IMR-90 (cell line): ENCODE measurements around the gene EVL. TPM values are rescaled to one million over a fixed set of nuclear protein-coding genes. Genes with fewer than 3 reads are reported as not detected.

Experiments used
- ATAC-seq: fragments of 200-7000 bp; cut with Tn5 transposase; 2 replicates; pipeline ENCODE4 v1.9.1; 2020; ENCODE audit warnings: low read depth, mild to moderate bottlenecking, moderate library complexity
- BruUV-seq: library from RNA; stranded (reverse); fragments of 400-500 nt; replicated peaks from 2 replicates; lab custom pipeline; 2021; lab: Mats Ljungman, UMichigan
- CTCF ChIA-PET: fragments of 300-600 bp; formaldehyde crosslinking; extraction: SDS; loops from one replicate; lab custom pipeline; 2021; ENCODE audit warnings: antibody characterized with exemption; lab: Yijun Ruan, JAX
- POLR2A ChIA-PET: fragments of 300-600 bp; sonication (Branson Sonifier 250); formaldehyde crosslinking; loops from one replicate; lab custom pipeline; 2022; ENCODE audit warnings: antibody characterized with exemption; ENCODE audit not compliant: unreplicated experiment; lab: Charles Lee
- DNase-seq: peaks from one replicate; pipeline ENCODE4 v3.0.0; 2013
- H2AFZ ChIP-seq: replicated peaks from 2 replicates; pipeline ENCODE3; 2013; ENCODE audit warnings: low read length, mild to moderate bottlenecking; ENCODE audit not compliant: poor library complexity
- H2AK5ac ChIP-seq: 2 replicates; pipeline ENCODE4 v1.6.1; 2013; ENCODE audit warnings: low read depth, low read length, inconsistent platforms
- H2AK9ac ChIP-seq: replicated peaks from 2 replicates; pipeline ENCODE3; 2013; ENCODE audit warnings: mild to moderate bottlenecking, low read depth, low read length, moderate library complexity; ENCODE audit not compliant: poor library complexity
- H2BK120ac ChIP-seq: 2 replicates; pipeline ENCODE4 v1.6.1; 2013; ENCODE audit warnings: low read depth, low read length, inconsistent platforms
- H2BK15ac ChIP-seq: 3 replicates; pipeline ENCODE4 v1.6.1; 2013; ENCODE audit warnings: low read depth, low read length, inconsistent platforms
- H2BK20ac ChIP-seq: 2 replicates; pipeline ENCODE4 v1.6.1; 2013; ENCODE audit warnings: low read depth, mild to moderate bottlenecking, inconsistent platforms, low read length, moderate library complexity
- H2BK5ac ChIP-seq: 2 replicates; pipeline ENCODE4 v1.6.1; 2013; ENCODE audit warnings: mild to moderate bottlenecking, low read depth, low read length, inconsistent platforms; ENCODE audit not compliant: poor library complexity, severe bottlenecking
- H3K14ac ChIP-seq: replicated peaks from 2 replicates; pipeline ENCODE4 v1.6.1; 2013; ENCODE audit warnings: low read depth, low read length, inconsistent platforms
- H3K18ac ChIP-seq: 2 replicates; pipeline ENCODE4 v1.6.1; 2013; ENCODE audit warnings: low read depth, low read length, control low read depth
- H3K23ac ChIP-seq: 2 replicates; pipeline ENCODE4 v1.6.1; 2013; ENCODE audit warnings: low read depth, low read length, inconsistent platforms
- H3K27ac ChIP-seq: 2 replicates; pipeline ENCODE4 v1.5.1; 2013; ENCODE audit warnings: mild to moderate bottlenecking, control low read depth, low read length; ENCODE audit not compliant: insufficient read depth
- H3K27me3 ChIP-seq: 2 replicates; pipeline ENCODE4 v1.6.1; 2013; ENCODE audit warnings: low read length; ENCODE audit not compliant: control insufficient read depth, insufficient read depth
- H3K36me3 ChIP-seq: 2 replicates; pipeline ENCODE4 v1.6.1; 2013; ENCODE audit warnings: low read length, mixed read lengths; ENCODE audit not compliant: control insufficient read depth, insufficient read depth
- H3K4ac ChIP-seq: 2 replicates; pipeline ENCODE4 v1.6.1; 2013; ENCODE audit warnings: low read depth, low read length, inconsistent platforms
- H3K4me1 ChIP-seq: 2 replicates; pipeline ENCODE4 v1.6.1; 2013; ENCODE audit warnings: low read length, mixed read lengths; ENCODE audit not compliant: control insufficient read depth, insufficient read depth
- H3K4me2 ChIP-seq: 2 replicates; pipeline ENCODE4 v1.6.1; 2013; ENCODE audit warnings: low read depth, mild to moderate bottlenecking, control low read depth, low read length, moderate library complexity
- H3K4me3 ChIP-seq: 2 replicates; pipeline ENCODE4 v1.5.1; 2013; ENCODE audit warnings: low read depth, mild to moderate bottlenecking, control low read depth, low read length, moderate library complexity; ENCODE audit not compliant: insufficient read depth
- H3K56ac ChIP-seq: 2 replicates; pipeline ENCODE4 v1.6.1; 2013; ENCODE audit warnings: low read length, inconsistent platforms; ENCODE audit not compliant: insufficient read depth; ENCODE audit errors: extremely low read depth
- H3K79me1 ChIP-seq, 2 experiments: 2 replicates each; pipeline ENCODE4 v1.6.1; 2013; ENCODE audit warnings: low read length in 2 of 2, inconsistent platforms in 1 of 2, low read depth in 1 of 2
- H3K9ac ChIP-seq: 2 replicates; pipeline ENCODE4 v1.6.1; 2013; ENCODE audit warnings: low read depth, low read length, control low read depth
- H3K9me1 ChIP-seq: 2 replicates; pipeline ENCODE4 v1.6.1; 2013; ENCODE audit warnings: low read length, inconsistent platforms; ENCODE audit not compliant: insufficient read depth
- H3K9me3 ChIP-seq: 2 replicates; pipeline ENCODE4 v1.6.1; 2013; ENCODE audit warnings: low read length; ENCODE audit not compliant: control insufficient read depth, insufficient read depth
- H4K20me1 ChIP-seq: 2 replicates; pipeline ENCODE4 v1.6.1; 2013; ENCODE audit warnings: low read length, inconsistent platforms; ENCODE audit not compliant: insufficient read depth
- H4K5ac ChIP-seq: 2 replicates; pipeline ENCODE4 v1.6.1; 2013; ENCODE audit warnings: mild to moderate bottlenecking, low read depth, low read length, control low read depth
- H4K8ac ChIP-seq, 2 experiments: 2 replicates each; pipeline ENCODE4 v1.6.1; 2013; ENCODE audit warnings: low read depth in 2 of 2, low read length in 2 of 2, control low read depth in 1 of 2, inconsistent platforms in 1 of 2
- H4K91ac ChIP-seq: 2 replicates; pipeline ENCODE4 v1.6.1; 2013; ENCODE audit warnings: low read depth, low read length, inconsistent platforms; ENCODE audit not compliant: insufficient read depth
- BHLHE40 ChIP-seq: fragments of 150-350 bp; IDR thresholded peaks from 2 replicates; pipeline ENCODE4 v1.6.1; 2016; ENCODE audit warnings: mild to moderate bottlenecking, low read depth, low read length
- CEBPB ChIP-seq: IDR thresholded peaks from 2 replicates; pipeline ENCODE4 v1.6.1; 2012; ENCODE audit warnings: low read depth, low read length, improper control_type of control experiment
- CHD1 ChIP-seq: IDR thresholded peaks from 2 replicates; pipeline ENCODE4 v1.6.1; 2012; ENCODE audit warnings: low read depth, low read length, improper control_type of control experiment
- CTCF ChIP-seq: conservative IDR thresholded peaks from 2 replicates; pipeline ENCODE4 v1.5.1; 2012; ENCODE audit warnings: mild to moderate bottlenecking, low read depth, low read length, improper control_type of control experiment
- ELK1 ChIP-seq: fragments of 150-350 bp; IDR thresholded peaks from 2 replicates; pipeline ENCODE4 v1.6.1; 2016; ENCODE audit warnings: low read depth, mild to moderate bottlenecking, low read length, moderate library complexity, borderline replicate concordance
- FOS ChIP-seq: fragments of 150-350 bp; IDR thresholded peaks from 2 replicates; pipeline ENCODE4 v1.6.1; 2016; ENCODE audit warnings: low read depth, low read length
- MAFK ChIP-seq: IDR thresholded peaks from 2 replicates; pipeline ENCODE4 v1.6.1; 2012; ENCODE audit warnings: low read depth, low read length, improper control_type of control experiment
- MAZ ChIP-seq: IDR thresholded peaks from 2 replicates; pipeline ENCODE4 v1.6.1; 2012; ENCODE audit warnings: low read depth, mild to moderate bottlenecking, low read length, improper control_type of control experiment, moderate library complexity, borderline replicate concordance
- MXI1 ChIP-seq: IDR thresholded peaks from 2 replicates; pipeline ENCODE4 v1.6.1; 2012; ENCODE audit warnings: low read depth, mild to moderate bottlenecking, low read length, moderate library complexity, borderline replicate concordance
- NFE2L2 ChIP-seq: fragments of 150-350 bp; IDR thresholded peaks from 2 replicates; pipeline ENCODE4 v1.6.1; 2016; ENCODE audit warnings: low read depth, mild to moderate bottlenecking, low read length
- POLR2A ChIP-seq: IDR thresholded peaks from 2 replicates; pipeline ENCODE4 v1.6.1; 2012; ENCODE audit warnings: mild to moderate bottlenecking, low read depth, low read length
- RAD21 ChIP-seq: IDR thresholded peaks from 2 replicates; pipeline ENCODE4 v1.6.1; 2012; ENCODE audit warnings: low read length, improper control_type of control experiment
- RCOR1 ChIP-seq: IDR thresholded peaks from 2 replicates; pipeline ENCODE4 v1.6.1; 2012; ENCODE audit warnings: mild to moderate bottlenecking, low read length, improper control_type of control experiment; ENCODE audit not compliant: insufficient replicate concordance
- RFX5 ChIP-seq: IDR thresholded peaks from 2 replicates; pipeline ENCODE4 v1.8.0; 2012; ENCODE audit warnings: low read depth, mild to moderate bottlenecking, low read length, moderate library complexity
- SMC3 ChIP-seq: fragments of 150-350 bp; IDR thresholded peaks from 2 replicates; pipeline ENCODE4 v1.6.1; 2016; ENCODE audit warnings: low read depth, mild to moderate bottlenecking, antibody characterized with exemption, low read length, moderate library complexity
- USF2 ChIP-seq: fragments of 150-350 bp; IDR thresholded peaks from 2 replicates; pipeline ENCODE4 v1.6.1; 2017; ENCODE audit warnings: mild to moderate bottlenecking, antibody characterized with exemption, low read length, low read depth
- WGBS, 2 experiments: methylation state at CpG; one replicate each; pipeline versions ENCODE4 v1.1.5 to v1.1.7; 2013; ENCODE audit warnings: missing lambda C conversion rate in 2 of 2; ENCODE audit not compliant: insufficient read length in 1 of 2; ENCODE audit errors: extremely low coverage in 2 of 2; 5-methylcytosine and 5-hydroxymethylcytosine counted together
- dilution Hi-C: fragments of 300-500 bp; cut with HindIII; formaldehyde crosslinking; loops from one replicate; pipeline ENCODE4 v1.14.3; 2018; ENCODE audit warnings: low sequenced_read_pairs; ENCODE audit not compliant: unreplicated experiment
- in situ Hi-C: fragments of 300-500 bp; cut with MboI; formaldehyde crosslinking; loops from 3 replicates; pipeline ENCODE4 v1.14.3; 2019; ENCODE audit warnings: low sequenced_read_pairs, inconsistent platforms, mixed read lengths
- intact Hi-C: fragments of 100-400 bp; cut with micrococcal nuclease; formaldehyde crosslinking; loops from 2 replicates; pipeline ENCODE4 v1.10.0; 2022
- polyA plus RNA-seq, 3 experiments: library from polyadenylated mRNA; depleted of rRNA; stranded (reverse); fragments of >200 nt; gene quantifications; 2 replicates each; pipeline ENCODE4 v1.2.3, GENCODE V29; 2012; ENCODE audit warnings: low replicate concordance in 1 of 3
- total RNA-seq: library from RNA; depleted of rRNA; stranded (reverse); fragments of >200 nt; gene quantifications from 2 replicates; pipeline ENCODE4 v1.2.3, GENCODE V29; 2012

Gene EVL
- total and polyA plus RNA-seq, 2 of the 4 experiments (the other 2 are of a cell fraction) = 7.2 to 36.5 TPM

- in situ Hi-C loops = no loop called here
- H2AFZ ChIP-seq = peak overlapping the region; percentile 63
- POLR2A ChIA-PET = no interaction called here
These were observed 100.2 kb downstream of the EVL start for GRCh38 chr14:100165376-100165775.

More at GRCh38 chr14:100165376-100165775, 100.2 kb downstream of the EVL start:
- no peaks in the 10 kb centered on the region for H3K9me1 ChIP-seq
- no peak overlapping the region for H3K4me2 ChIP-seq
- no peak overlapping the region for H3K4ac ChIP-seq
- H2AK9ac ChIP-seq = no peak overlapping the region
- H2BK5ac ChIP-seq = no peak overlapping the region
- no peak overlapping the region for H4K8ac ChIP-seq
- H2BK15ac ChIP-seq = no peak overlapping the region
- peak; percentile 65 for ATAC-seq
- H3K18ac ChIP-seq = no peak overlapping the region
- H3K79me1 ChIP-seq = no peaks in the 10 kb centered on the region
- no peak overlapping the region for H3K27ac ChIP-seq
- no peak overlapping the region for H4K91ac ChIP-seq
- H2AK5ac ChIP-seq = no peak overlapping the region
- H3K4me3 ChIP-seq = no peak overlapping the region
- no peak overlapping the region for H2BK120ac ChIP-seq
- H3K36me3 ChIP-seq = no peaks in the 10 kb centered on the region
- H4K20me1 ChIP-seq = no peaks in the 10 kb centered on the region
- CTCF ChIA-PET = no interaction called here
- H3K23ac ChIP-seq = no peak overlapping the region
- intact Hi-C loops (no loop called here), dilution Hi-C loops (no loop called here)
- peaks cover 27% of the 10 kb centered on the region for H3K27me3 ChIP-seq
- TF ChIP-seq BHLHE40 (no peak), FOS (no peak), CEBPB (no peak), MAFK (no peak), ELK1 (no peak), RCOR1 (no peak), RAD21 (no peak), USF2 (no peak), CTCF (no peak), POLR2A (no peak), NFE2L2 (no peak), MXI1 (no peak), SMC3 (no peak), CHD1 (no peak), MAZ (no peak), RFX5 (no peak)
- no TSS peak for BruUV-seq
- H3K4me1 ChIP-seq = no peaks in the 10 kb centered on the region
- DNase-seq = no peak
- WGBS, 2 experiments = 21% methylated on average over 18 of the region's 27 CpGs; no CpG with 5 or more reads in 1 of the 2 experiments
- H3K56ac ChIP-seq = no peak overlapping the region
- H3K14ac ChIP-seq = no peak overlapping the region
- H2BK20ac ChIP-seq = no peak overlapping the region
- peaks cover 4% of the 10 kb centered on the region; the same call in 1 of the 2 replicates for H3K9me3 ChIP-seq
- no peak overlapping the region for H4K5ac ChIP-seq
- H3K9ac ChIP-seq = no peak overlapping the region
